Sigmoid colon (tissue), 4 donors: ENCODE data around the gene FMO4.

Source experiments
- EP300 ChIP-seq, 4 donors: sonication (generic); formaldehyde crosslinking; IDR thresholded peaks; one replicate each; pipeline ENCODE4 v1.6.1; 2017; ENCODE audit warnings: antibody characterized with exemption in 4 of 4
- POLR2A ChIP-seq, 2 donors: fragments of 450-650 bp; IDR thresholded peaks; one replicate each; pipeline ENCODE4 v1.6.1; 2016; ENCODE audit warnings: antibody characterized with exemption in 2 of 2, mild to moderate bottlenecking in 2 of 2, moderate library complexity in 2 of 2
- POLR2AphosphoS5 ChIP-seq, 4 donors: sonication (generic); formaldehyde crosslinking; IDR thresholded peaks; one replicate each; pipeline ENCODE4 v1.6.1; 2017; ENCODE audit warnings: antibody characterized with exemption in 4 of 4
- TF ChIP-seq, protein P1 (sequence below), 4 experiments: fragments of 450-650 bp in 3 of 4; fragments of 200-600 bp in 1 of 4; IDR thresholded peaks; one replicate each; pipeline ENCODE4 v1.5.1; 2016 to 2019; ENCODE audit warnings: antibody characterized with exemption in 4 of 4, mild to moderate bottlenecking in 3 of 4, moderate library complexity in 2 of 4

DNA sequence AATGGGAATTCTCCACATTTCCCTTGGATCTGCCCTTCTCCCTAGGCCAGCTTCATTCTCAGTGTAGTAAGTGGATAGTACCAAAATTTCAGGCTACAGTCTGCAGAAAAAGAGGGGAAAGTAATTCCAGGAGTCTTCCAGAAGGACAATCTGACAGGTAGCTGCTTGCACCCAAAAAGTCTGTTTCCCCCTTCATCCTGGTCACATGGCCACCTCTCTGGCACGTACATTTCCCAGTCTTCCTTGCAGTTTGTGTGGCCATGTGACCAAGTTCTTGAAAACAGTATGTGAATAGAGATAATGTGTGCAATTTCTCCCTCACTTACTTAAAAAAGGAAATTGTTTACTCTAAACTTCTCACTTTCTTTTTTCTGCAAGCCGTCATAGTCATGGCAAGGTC, 14.6 kb upstream of the FMO4 start:
- TF ChIP-seq POLR2A (IDR thresholded peaks at IDR 0.05) = no peak
- TF ChIP-seq, protein P1, sequence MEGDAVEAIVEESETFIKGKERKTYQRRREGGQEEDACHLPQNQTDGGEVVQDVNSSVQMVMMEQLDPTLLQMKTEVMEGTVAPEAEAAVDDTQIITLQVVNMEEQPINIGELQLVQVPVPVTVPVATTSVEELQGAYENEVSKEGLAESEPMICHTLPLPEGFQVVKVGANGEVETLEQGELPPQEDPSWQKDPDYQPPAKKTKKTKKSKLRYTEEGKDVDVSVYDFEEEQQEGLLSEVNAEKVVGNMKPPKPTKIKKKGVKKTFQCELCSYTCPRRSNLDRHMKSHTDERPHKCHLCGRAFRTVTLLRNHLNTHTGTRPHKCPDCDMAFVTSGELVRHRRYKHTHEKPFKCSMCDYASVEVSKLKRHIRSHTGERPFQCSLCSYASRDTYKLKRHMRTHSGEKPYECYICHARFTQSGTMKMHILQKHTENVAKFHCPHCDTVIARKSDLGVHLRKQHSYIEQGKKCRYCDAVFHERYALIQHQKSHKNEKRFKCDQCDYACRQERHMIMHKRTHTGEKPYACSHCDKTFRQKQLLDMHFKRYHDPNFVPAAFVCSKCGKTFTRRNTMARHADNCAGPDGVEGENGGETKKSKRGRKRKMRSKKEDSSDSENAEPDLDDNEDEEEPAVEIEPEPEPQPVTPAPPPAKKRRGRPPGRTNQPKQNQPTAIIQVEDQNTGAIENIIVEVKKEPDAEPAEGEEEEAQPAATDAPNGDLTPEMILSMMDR (IDR thresholded peaks at IDR 0.05) = no peak
- no peak for TF ChIP-seq EP300 (IDR thresholded peaks at IDR 0.05)
- no peak for TF ChIP-seq POLR2AphosphoS5 (IDR thresholded peaks at IDR 0.05)
